Smooth muscle cell (in vitro differentiated cells): ENCODE measurements around the gene FAM118B. TPM values are rescaled to one million over a fixed set of nuclear protein-coding genes. Genes with fewer than 3 reads are reported as not detected.
"Not testable (repeated sequence)": the region's sequence is repeated elsewhere in the genome, so short reads cannot be mapped to it uniquely, and the experiment has no call there.

ENCODE experiments used
- DNase-seq: peaks from one replicate; lab custom pipeline; 2025; ENCODE audit not compliant: unreplicated experiment; lab: John Stamatoyannopoulos, UW
- H2AFZ ChIP-seq: fragments of 200-600 bp; sonication (generic); 2 replicates; pipeline ENCODE4 v1.6.0; 2016; ENCODE audit warnings: antibody characterized with exemption, low read depth, mild to moderate bottlenecking
- H3F3A ChIP-seq: fragments of 200-600 bp; sonication (generic); 2 replicates; pipeline ENCODE4 v1.6.0; 2017; ENCODE audit warnings: antibody characterized with exemption, low read depth
- H3K27ac ChIP-seq: fragments of 200-600 bp; sonication (generic); 2 replicates; pipeline ENCODE4 v1.5.1; 2016; ENCODE audit warnings: low read depth, mild to moderate bottlenecking
- H3K27me3 ChIP-seq: fragments of 200-600 bp; sonication (generic); 2 replicates; pipeline ENCODE4 v1.6.1; 2016; ENCODE audit warnings: low read depth, mild to moderate bottlenecking
- H3K36me3 ChIP-seq: fragments of 200-600 bp; sonication (generic); 2 replicates; pipeline ENCODE4 v1.5.1; 2016; ENCODE audit warnings: low read depth
- H3K4me1 ChIP-seq: fragments of 200-600 bp; sonication (generic); 2 replicates; pipeline ENCODE4 v1.5.1; 2016; ENCODE audit warnings: low read depth
- H3K4me2 ChIP-seq: fragments of 200-600 bp; sonication (generic); 2 replicates; pipeline ENCODE4 v1.6.0; 2016; ENCODE audit warnings: mild to moderate bottlenecking
- H3K4me3 ChIP-seq: fragments of 200-600 bp; sonication (generic); 2 replicates; pipeline ENCODE4 v1.5.1; 2016; ENCODE audit warnings: mild to moderate bottlenecking
- H3K79me2 ChIP-seq: fragments of 200-600 bp; sonication (generic); 2 replicates; pipeline ENCODE4 v1.6.0; 2016; ENCODE audit warnings: low read depth, mild to moderate bottlenecking
- H3K9ac ChIP-seq: fragments of 200-600 bp; sonication (generic); 2 replicates; pipeline ENCODE4 v1.6.0; 2016; ENCODE audit warnings: low read depth
- H3K9me3 ChIP-seq: fragments of 200-600 bp; sonication (generic); replicated peaks from 2 replicates; pipeline ENCODE4 v1.5.1; 2016; ENCODE audit warnings: low read depth
- H4K20me1 ChIP-seq: fragments of 200-600 bp; sonication (generic); 2 replicates; pipeline ENCODE4 v1.6.0; 2016; ENCODE audit warnings: low read depth
- WGBS: methylation state at CpG from one replicate; pipeline ENCODE4 v1.1.7; 2016; ENCODE audit warnings: low lambda C conversion rate; 5-methylcytosine and 5-hydroxymethylcytosine counted together
- polyA plus RNA-seq: library from polyadenylated mRNA; unstranded; fragments of >200 nt; fragmentation: Nextera tagmentation; extraction: Ambion mirVana; gene quantifications from 2 replicates; pipeline ENCODE4 v1.2.1, GENCODE V29; 2016
- total RNA-seq: library from RNA; depleted of rRNA; stranded (reverse); fragments of >200 nt; gene quantifications from 2 replicates; pipeline ENCODE4 v1.2.3, GENCODE V29; 2014
- TF ChIP-seq, protein P1 (sequence below): fragments of 200-600 bp; sonication (generic); IDR thresholded peaks from 2 replicates; pipeline ENCODE4 v1.5.1; 2017; ENCODE audit warnings: borderline replicate concordance, mild to moderate bottlenecking, antibody characterized with exemption; ENCODE audit not compliant: insufficient read depth, poor library complexity, severe bottlenecking

FAM118B gene
- total and polyA plus RNA-seq, 2 experiments from 2014 or later, result 14.3 to 26.1 TPM

DNA sequence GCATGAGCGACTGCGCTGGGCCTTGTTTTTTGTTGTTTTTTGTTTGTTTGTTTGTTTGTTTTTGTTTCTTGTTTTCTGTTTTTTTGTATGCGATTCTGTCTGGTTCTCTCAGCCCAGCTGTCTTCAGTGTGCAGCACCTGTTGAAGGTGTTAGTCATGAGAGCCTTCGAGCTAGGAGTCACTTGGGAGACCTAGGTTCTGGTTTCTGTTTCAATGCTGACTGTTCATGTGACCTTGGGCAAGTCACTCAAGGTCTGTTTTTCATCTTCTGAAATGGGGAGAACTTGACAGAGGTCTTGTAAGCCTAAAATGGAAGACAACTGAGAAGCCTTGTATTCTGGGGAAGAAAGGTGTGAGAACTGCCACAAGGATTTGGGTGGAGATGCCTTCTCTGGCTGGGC lies 94.1 kb downstream of the FAM118B start:
- Histone ChIP-seq H3K27me3 (no peaks in the 10 kb centered on the region), H3K4me3 (no peak overlapping the region), H3K36me3 (no peaks in the 10 kb centered on the region), H3K9me3 (no peaks in the 10 kb centered on the region), H3K79me2 (peaks cover 3% of the 10 kb centered on the region), H3K4me1 (peaks cover 15% of the 10 kb centered on the region), H3F3A (peaks cover 7% of the 10 kb centered on the region), H2AFZ (no peak overlapping the region), H3K9ac (no peak overlapping the region), H3K27ac (no peak overlapping the region), H4K20me1 (no peaks in the 10 kb centered on the region), H3K4me2 (no peak overlapping the region)
- DNase-seq, result no peak
- 88% methylated on average over 4 of the region's 4 CpGs for whole genome bisulfite sequencing
- TF ChIP-seq, protein P1, sequence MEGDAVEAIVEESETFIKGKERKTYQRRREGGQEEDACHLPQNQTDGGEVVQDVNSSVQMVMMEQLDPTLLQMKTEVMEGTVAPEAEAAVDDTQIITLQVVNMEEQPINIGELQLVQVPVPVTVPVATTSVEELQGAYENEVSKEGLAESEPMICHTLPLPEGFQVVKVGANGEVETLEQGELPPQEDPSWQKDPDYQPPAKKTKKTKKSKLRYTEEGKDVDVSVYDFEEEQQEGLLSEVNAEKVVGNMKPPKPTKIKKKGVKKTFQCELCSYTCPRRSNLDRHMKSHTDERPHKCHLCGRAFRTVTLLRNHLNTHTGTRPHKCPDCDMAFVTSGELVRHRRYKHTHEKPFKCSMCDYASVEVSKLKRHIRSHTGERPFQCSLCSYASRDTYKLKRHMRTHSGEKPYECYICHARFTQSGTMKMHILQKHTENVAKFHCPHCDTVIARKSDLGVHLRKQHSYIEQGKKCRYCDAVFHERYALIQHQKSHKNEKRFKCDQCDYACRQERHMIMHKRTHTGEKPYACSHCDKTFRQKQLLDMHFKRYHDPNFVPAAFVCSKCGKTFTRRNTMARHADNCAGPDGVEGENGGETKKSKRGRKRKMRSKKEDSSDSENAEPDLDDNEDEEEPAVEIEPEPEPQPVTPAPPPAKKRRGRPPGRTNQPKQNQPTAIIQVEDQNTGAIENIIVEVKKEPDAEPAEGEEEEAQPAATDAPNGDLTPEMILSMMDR, result no peak

DNA sequence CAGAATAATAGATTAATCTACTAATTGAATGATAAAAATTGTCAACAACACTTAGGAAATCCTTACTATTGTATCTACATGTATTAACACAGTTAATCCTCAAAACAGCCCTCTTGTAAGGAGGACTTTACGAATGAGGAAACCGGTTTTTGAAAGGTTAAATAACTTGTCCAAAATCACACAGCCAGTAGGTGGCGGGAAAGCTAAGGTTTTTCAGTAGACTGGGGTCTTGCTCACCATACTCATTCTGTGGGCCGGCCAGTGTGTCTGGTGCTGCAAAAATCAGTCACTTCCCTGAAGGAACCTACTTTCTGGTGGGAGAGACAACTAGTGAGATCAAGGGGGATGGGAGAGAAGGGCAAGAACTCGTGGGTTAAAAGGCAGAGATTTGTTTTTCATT lies 96.1 kb downstream of the FAM118B start:
- 21% methylated on average over 5 of the region's 5 CpGs for WGBS
- DNase-seq, result no peak
- H3K4me3 ChIP-seq, result no peak overlapping the region
- TF ChIP-seq, protein P1, result peak; percentile 48
- peaks cover 18% of the 10 kb centered on the region for H3K4me1 ChIP-seq
- no peak overlapping the region for H2AFZ ChIP-seq
- H3K27me3 ChIP-seq, result no peaks in the 10 kb centered on the region
- no peaks in the 10 kb centered on the region for H4K20me1 ChIP-seq
- H3K9me3 ChIP-seq, result no peaks in the 10 kb centered on the region
- peaks cover 3% of the 10 kb centered on the region for H3K79me2 ChIP-seq
- H3K36me3 ChIP-seq, result no peaks in the 10 kb centered on the region
- peaks cover 13% of the 10 kb centered on the region for H3F3A ChIP-seq
- H3K27ac ChIP-seq, result peak overlapping the region; percentile 45
- H3K9ac ChIP-seq, result no peak overlapping the region
- H3K4me2 ChIP-seq, result peak overlapping the region; percentile 35

DNA sequence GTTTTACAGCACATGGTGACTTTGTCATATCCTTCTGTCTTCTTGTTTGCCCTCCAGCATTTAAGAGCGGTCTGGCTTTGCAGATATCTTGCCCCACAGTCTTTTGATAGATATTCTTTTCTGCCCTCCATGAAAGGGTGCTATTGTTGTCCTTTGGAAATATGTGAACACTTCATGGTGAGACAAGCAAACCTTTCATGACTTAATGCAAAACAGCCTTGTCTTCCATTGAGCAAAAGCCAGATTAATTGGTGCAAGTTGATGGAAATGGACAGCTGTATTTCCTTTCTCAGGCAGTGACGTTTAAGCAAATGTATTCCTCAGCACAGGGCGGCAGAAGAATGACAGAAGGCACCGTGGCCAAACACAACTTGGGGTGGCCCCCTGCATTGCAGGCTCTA lies 96.7 kb downstream of the FAM118B start:
- H3K27me3 ChIP-seq, result no peaks in the 10 kb centered on the region
- no peak overlapping the region for H3K4me3 ChIP-seq
- H3K27ac ChIP-seq, result peak overlapping the region; percentile 45
- DNase-seq, result no peak
- peaks cover 2% of the 10 kb centered on the region for H3K79me2 ChIP-seq
- TF ChIP-seq, protein P1, result no peak
- no peak overlapping the region for H3K9ac ChIP-seq
- no peaks in the 10 kb centered on the region for H4K20me1 ChIP-seq
- 27% methylated on average over 4 of the region's 4 CpGs for WGBS
- H3K4me2 ChIP-seq, result peak overlapping the region; percentile 35
- peaks cover 14% of the 10 kb centered on the region for H3K4me1 ChIP-seq
- H3K36me3 ChIP-seq, result no peaks in the 10 kb centered on the region
- peaks cover 13% of the 10 kb centered on the region for H3F3A ChIP-seq
- H3K9me3 ChIP-seq, result no peaks in the 10 kb centered on the region
- H2AFZ ChIP-seq, result no peak overlapping the region

DNA sequence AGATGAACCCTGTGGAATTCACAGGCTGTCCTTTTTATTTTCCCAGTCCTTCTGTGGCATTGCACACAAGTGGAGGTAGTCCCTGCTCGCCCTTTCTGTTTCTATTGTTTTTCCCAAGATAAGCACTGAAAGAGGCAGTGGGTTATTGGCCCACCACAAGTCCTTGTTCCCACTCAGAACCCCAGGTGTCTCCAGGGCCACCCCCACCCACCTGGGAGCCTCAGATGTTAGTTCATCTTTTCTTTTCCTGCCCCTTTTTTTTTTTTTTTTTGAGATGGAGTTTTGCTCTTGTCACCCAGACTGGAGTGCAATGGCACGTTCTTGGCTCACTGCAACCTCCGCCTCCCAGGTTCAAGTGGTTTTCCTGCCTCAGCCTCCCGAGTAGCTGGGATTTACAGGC lies 97.2 kb downstream of the FAM118B start:
- not testable (repeated sequence) for H3K9me3 ChIP-seq, H3K79me2 ChIP-seq, H2AFZ ChIP-seq, H3K27me3 ChIP-seq, H4K20me1 ChIP-seq, DNase-seq, H3K4me3 ChIP-seq, H3K9ac ChIP-seq, H3K36me3 ChIP-seq, H3K4me2 ChIP-seq, H3K27ac ChIP-seq
- 100% methylated on average over 4 of the region's 4 CpGs for WGBS
- Histone ChIP-seq H3F3A (peaks cover 13% of the 10 kb centered on the region), H3K4me1 (peaks cover 11% of the 10 kb centered on the region)
